K562 (cell line): ENCODE data around the gene VENTX. TPM values are rescaled to one million over a fixed set of nuclear protein-coding genes. Genes with fewer than 3 reads are reported as not detected.

Source experiments
- CBX3 ChIP-seq, 2 experiments: IDR thresholded peaks; 1 replicate in 1 of 2; 2 replicates in 1 of 2; pipeline ENCODE4 v1.6.1; 2012; ENCODE audit warnings: inconsistent platforms in 2 of 2, low read length in 2 of 2, borderline replicate concordance in 1 of 2, control low read depth in 1 of 2
- CEBPB ChIP-seq: fragments of 450-650 bp; IDR thresholded peaks from 2 replicates; pipeline ENCODE4 v1.6.1; 2016; ENCODE audit warnings: missing genetic modification characterization, missing compliant biosample characterization
- CREBBP ChIP-seq: IDR thresholded peaks from one replicate; pipeline ENCODE4 v1.6.1; 2012; ENCODE audit warnings: low read depth, mild to moderate bottlenecking, control low read depth, inconsistent platforms, low read length
- CTBP1 ChIP-seq: fragments of 450-650 bp; IDR thresholded peaks from 2 replicates; pipeline ENCODE4 v1.6.1; 2016; ENCODE audit warnings: borderline replicate concordance
- FIP1L1 ChIP-seq: fragments of 200-400 bp; formaldehyde crosslinking; IDR thresholded peaks from 2 replicates; pipeline ENCODE4 v1.6.1; 2018; ENCODE audit warnings: mild to moderate bottlenecking, low read depth, low read length; ENCODE audit not compliant: poor library complexity, severe bottlenecking
- GTF2A2 ChIP-seq: IDR thresholded peaks from 2 replicates; pipeline ENCODE4 v1.6.1; 2016; ENCODE audit warnings: mild to moderate bottlenecking, missing genetic modification characterization, missing compliant biosample characterization
- IRF2 ChIP-seq: sonication (generic); formaldehyde crosslinking; IDR thresholded peaks from 2 replicates; pipeline ENCODE4 v1.8.1; 2022; ENCODE audit warnings: mild to moderate bottlenecking, missing genetic modification reagents
- RBFOX2 ChIP-seq: fragments of 200-400 bp; formaldehyde crosslinking; IDR thresholded peaks from 2 replicates; pipeline ENCODE4 v1.6.1; 2017; ENCODE audit warnings: low read depth, mild to moderate bottlenecking, low read length, moderate library complexity
- RNF2 ChIP-seq: sonication (generic); IDR thresholded peaks from 2 replicates; pipeline ENCODE4 v1.6.1; 2016
- SFPQ ChIP-seq: fragments of 200-400 bp; formaldehyde crosslinking; IDR thresholded peaks from 2 replicates; pipeline ENCODE4 v1.6.1; 2017; ENCODE audit warnings: mild to moderate bottlenecking, low read depth, low read length, moderate library complexity
- SLC30A9 ChIP-seq: fragments of 250-450 bp; sonication (Bioruptor Pico); IDR thresholded peaks from 2 replicates; pipeline ENCODE4 v1.8.0; 2022; ENCODE audit warnings: mild to moderate bottlenecking, moderate library complexity
- TEAD1 ChIP-seq, 2 experiments: fragments of 450-650 bp in 1 of 2; sonication (generic) in 1 of 2; formaldehyde crosslinking; IDR thresholded peaks; 2 replicates each; pipeline versions ENCODE4 v1.4.0 to v1.8.0; 2020 to 2022; ENCODE audit warnings: mild to moderate bottlenecking in 2 of 2, missing genetic modification reagents in 1 of 2
- TGIF2 ChIP-seq: sonication (generic); formaldehyde crosslinking; IDR thresholded peaks from 2 replicates; pipeline ENCODE4 v1.8.1; 2022; ENCODE audit warnings: mild to moderate bottlenecking, missing genetic modification reagents, moderate library complexity
- USF2 ChIP-seq: sonication (generic); formaldehyde crosslinking; IDR thresholded peaks from 2 replicates; pipeline ENCODE4 v1.5.0; 2020; ENCODE audit warnings: missing genetic modification reagents
- ZFX ChIP-seq: sonication (generic); formaldehyde crosslinking; IDR thresholded peaks from 2 replicates; pipeline ENCODE4 v1.8.0; 2022; ENCODE audit warnings: mild to moderate bottlenecking, missing genetic modification reagents, moderate library complexity
- ZNF311 ChIP-seq: fragments of 250-450 bp; sonication (Bioruptor Pico); IDR thresholded peaks from 2 replicates; pipeline ENCODE4 v1.4.0; 2020; ENCODE audit warnings: mild to moderate bottlenecking, moderate library complexity
- ZNF511 ChIP-seq: sonication (generic); formaldehyde crosslinking; IDR thresholded peaks from 2 replicates; pipeline ENCODE4 v1.8.0; 2022; ENCODE audit warnings: mild to moderate bottlenecking, missing genetic modification reagents
- ZNF592 ChIP-seq: fragments of 450-650 bp; IDR thresholded peaks from 2 replicates; pipeline ENCODE4 v1.6.1; 2017; ENCODE audit warnings: antibody characterized with exemption, mild to moderate bottlenecking
- ZNF764 ChIP-seq: fragments of 250-450 bp; sonication (Bioruptor Pico); IDR thresholded peaks from 2 replicates; pipeline ENCODE4 v1.4.0; 2020; ENCODE audit warnings: low read depth, mild to moderate bottlenecking, moderate library complexity
- polyA plus RNA-seq, 8 experiments: library from polyadenylated mRNA; depleted of rRNA in 4 of 8; stranded (reverse) in 5 of 8; unstranded in 3 of 8; fragments of >200 nt; fragmentation: Nextera tagmentation in 2 of 8; fragmentation: Illumina TruSeq in 1 of 8; extraction: Ambion mirVana in 2 of 8; extraction: Trizol in 1 of 8; gene quantifications; 2 replicates each; pipeline versions ENCODE4 v1.2.1 to v1.2.3, GENCODE V29; 2011 to 2014; ENCODE audit warnings: inconsistent platforms in 1 of 8, missing spikeins in 1 of 8
- total RNA-seq, 7 experiments: library from RNA; depleted of rRNA in 6 of 7; stranded (reverse); fragments of >200 nt in 6 of 7; fragmentation: Illumina TruSeq in 2 of 7; extraction: Trizol in 2 of 7; gene quantifications; 2 replicates each; pipeline versions ENCODE4 v1.2.1 to v1.2.3, GENCODE V29; 2011 to 2021; ENCODE audit warnings: low replicate concordance in 1 of 7
- TF ChIP-seq, protein P1 (sequence below): sonication (generic); formaldehyde crosslinking; IDR thresholded peaks from 2 replicates; pipeline ENCODE4 v1.8.1; 2023; ENCODE audit warnings: mild to moderate bottlenecking, missing genetic modification reagents, moderate library complexity

Gene VENTX
- total and polyA plus RNA-seq, 9 of the 15 experiments (the other 6 are each of a cell fraction or from before 2014, with no cell fraction given): 0.07 to 0.70 (median 0.20) TPM; not detected in 1

DNA sequence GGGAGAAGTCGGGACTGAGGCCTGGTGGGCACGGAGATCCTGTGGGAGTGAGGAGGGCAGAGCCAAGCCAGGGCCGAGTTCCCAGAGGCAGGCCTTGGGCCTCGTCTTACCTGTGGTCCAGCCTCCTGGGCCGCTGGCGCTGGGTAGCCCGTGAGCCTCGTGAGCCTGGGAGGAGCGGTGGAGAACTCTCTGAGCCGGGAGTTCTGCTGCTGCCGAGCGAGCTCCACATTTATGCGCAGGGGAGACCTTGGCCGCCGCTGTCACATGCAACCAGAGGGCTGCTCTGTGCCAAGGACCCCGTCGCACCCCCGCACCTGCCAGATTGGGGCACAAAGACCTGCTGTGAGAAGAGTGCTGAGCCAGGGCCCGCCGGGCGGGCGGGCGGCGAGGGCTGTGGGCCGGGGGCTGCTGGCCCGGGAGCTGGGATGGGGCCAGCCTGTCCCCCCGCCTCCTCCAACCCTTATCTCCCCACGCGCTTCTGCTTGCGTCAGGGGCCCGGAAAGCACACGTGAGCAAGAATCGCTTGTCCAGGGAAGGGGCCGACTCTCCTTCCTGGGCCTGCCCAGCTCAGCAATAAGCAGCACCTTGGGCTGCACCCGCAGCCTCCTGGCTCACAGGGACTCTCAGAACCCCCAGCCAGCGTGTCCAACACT, 10.2 kb downstream of the VENTX start (continued):
- TF ChIP-seq CTBP1: no peak
- TF ChIP-seq, protein P1, sequence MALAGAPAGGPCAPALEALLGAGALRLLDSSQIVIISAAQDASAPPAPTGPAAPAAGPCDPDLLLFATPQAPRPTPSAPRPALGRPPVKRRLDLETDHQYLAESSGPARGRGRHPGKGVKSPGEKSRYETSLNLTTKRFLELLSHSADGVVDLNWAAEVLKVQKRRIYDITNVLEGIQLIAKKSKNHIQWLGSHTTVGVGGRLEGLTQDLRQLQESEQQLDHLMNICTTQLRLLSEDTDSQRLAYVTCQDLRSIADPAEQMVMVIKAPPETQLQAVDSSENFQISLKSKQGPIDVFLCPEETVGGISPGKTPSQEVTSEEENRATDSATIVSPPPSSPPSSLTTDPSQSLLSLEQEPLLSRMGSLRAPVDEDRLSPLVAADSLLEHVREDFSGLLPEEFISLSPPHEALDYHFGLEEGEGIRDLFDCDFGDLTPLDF (CRISPR knock-in tag): no peak
- TF ChIP-seq USF2 (CRISPR knock-in tag): peak; percentile 71
- TF ChIP-seq RBFOX2: peak; percentile 66
- no peak for TF ChIP-seq CREBBP
- TF ChIP-seq FIP1L1: no peak
- no peak for TF ChIP-seq IRF2
- no peak for TF ChIP-seq GTF2A2 (tag)
- TF ChIP-seq ZNF764 (CRISPR knock-in tag): no peak
- no peak for TF ChIP-seq SFPQ
- TF ChIP-seq ZFX: peak; percentile 71
- no peak for TF ChIP-seq TGIF2 (CRISPR knock-in tag)
- TF ChIP-seq ZNF511: no peak
- no peak for TF ChIP-seq TEAD1 (CRISPR knock-in tag; IDR thresholded peaks at IDR 0.05)
- TF ChIP-seq ZNF592: peak; percentile 65; the same call in 1 of the 2 replicates
- TF ChIP-seq CBX3 (IDR thresholded peaks at IDR 0.05; ENCODE audit: borderline replicate concordance in 1 of 2, low read length in 2 of 2): no peak
- no peak for TF ChIP-seq SLC30A9 (CRISPR knock-in tag)
- no peak; the same call in 1 of the 2 replicates for TF ChIP-seq CEBPB
- TF ChIP-seq ZNF311: no peak
- TF ChIP-seq RNF2: no peak
